ENCODE measurements around the gene GPR61.

Gene GPR61

DNA sequence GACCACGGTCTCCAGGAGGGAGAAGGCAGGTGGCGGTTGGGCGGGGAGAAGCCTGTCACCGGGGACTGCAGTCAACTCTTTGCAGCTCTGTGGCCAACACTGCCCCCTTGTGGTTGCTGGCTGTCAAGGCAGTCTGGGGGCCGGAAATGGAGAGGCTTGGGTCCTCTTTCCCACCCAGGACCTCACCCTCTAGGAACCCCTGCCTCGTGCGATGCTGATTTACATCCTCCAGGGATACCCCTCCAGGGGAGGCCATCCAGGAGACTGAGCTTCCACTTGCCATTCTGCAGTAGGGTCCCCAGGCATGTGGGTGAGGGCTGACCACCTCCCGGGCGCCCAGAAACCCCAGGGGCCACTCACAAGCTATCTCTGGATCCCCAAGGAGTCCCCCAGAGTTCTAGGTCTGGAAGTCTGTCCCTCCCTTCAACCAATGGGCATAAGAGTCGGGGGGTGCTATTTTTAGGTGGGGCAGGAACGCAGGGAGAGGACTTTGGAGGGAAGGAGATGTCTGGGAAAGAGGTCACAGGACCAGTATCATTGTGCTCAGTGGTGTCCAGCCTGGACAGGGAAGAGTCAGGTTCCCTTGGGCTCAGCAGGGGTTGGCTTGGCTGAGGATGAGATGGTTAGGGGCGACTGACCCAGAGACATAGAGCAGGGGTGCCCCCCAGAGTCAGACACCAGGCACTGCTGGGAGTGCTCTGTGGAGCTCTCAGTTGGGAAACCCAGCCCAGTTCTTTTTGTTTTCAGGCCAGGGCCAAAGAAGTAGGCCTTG lies 7.1 kb upstream of the GPR61 start (continued):
- TF ChIP-seq, protein P1, sequence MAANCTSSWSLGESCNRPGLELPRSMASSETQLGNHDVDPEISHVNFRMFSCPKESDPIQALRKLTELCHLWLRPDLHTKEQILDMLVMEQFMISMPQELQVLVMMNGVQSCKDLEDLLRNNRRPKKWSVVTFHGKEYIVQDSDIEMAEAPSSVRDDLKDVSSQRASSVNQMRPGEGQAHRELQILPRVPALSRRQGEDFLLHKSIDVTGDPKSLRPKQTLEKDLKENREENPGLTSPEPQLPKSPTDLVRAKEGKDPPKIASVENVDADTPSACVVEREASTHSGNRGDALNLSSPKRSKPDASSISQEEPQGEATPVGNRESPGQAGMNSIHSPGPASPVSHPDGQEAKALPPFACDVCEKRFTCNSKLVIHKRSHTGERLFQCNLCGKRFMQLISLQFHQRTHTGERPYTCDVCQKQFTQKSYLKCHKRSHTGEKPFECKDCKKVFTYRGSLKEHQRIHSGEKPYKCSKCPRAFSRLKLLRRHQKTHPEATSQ (tag by site-specific recombination; IDR thresholded peaks at IDR 0.05), result no peak
- TF ChIP-seq, protein P2, sequence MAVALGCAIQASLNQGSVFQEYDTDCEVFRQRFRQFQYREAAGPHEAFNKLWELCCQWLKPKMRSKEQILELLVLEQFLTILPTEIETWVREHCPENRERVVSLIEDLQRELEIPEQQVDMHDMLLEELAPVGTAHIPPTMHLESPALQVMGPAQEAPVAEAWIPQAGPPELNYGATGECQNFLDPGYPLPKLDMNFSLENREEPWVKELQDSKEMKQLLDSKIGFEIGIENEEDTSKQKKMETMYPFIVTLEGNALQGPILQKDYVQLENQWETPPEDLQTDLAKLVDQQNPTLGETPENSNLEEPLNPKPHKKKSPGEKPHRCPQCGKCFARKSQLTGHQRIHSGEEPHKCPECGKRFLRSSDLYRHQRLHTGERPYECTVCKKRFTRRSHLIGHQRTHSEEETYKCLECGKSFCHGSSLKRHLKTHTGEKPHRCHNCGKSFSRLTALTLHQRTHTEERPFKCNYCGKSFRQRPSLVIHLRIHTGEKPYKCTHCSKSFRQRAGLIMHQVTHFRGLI (tag by site-specific recombination; IDR thresholded peaks at IDR 0.05), result peak; percentile 82
- no peak for TF ChIP-seq ZNF248 (tag by site-specific recombination; IDR thresholded peaks at IDR 0.05)
- TF ChIP-seq KLF8 (tag by site-specific recombination; IDR thresholded peaks at IDR 0.05), result no peak
- no peak for TF ChIP-seq ZNF707 (tag by site-specific recombination; IDR thresholded peaks at IDR 0.05)
- TF ChIP-seq, protein P3, sequence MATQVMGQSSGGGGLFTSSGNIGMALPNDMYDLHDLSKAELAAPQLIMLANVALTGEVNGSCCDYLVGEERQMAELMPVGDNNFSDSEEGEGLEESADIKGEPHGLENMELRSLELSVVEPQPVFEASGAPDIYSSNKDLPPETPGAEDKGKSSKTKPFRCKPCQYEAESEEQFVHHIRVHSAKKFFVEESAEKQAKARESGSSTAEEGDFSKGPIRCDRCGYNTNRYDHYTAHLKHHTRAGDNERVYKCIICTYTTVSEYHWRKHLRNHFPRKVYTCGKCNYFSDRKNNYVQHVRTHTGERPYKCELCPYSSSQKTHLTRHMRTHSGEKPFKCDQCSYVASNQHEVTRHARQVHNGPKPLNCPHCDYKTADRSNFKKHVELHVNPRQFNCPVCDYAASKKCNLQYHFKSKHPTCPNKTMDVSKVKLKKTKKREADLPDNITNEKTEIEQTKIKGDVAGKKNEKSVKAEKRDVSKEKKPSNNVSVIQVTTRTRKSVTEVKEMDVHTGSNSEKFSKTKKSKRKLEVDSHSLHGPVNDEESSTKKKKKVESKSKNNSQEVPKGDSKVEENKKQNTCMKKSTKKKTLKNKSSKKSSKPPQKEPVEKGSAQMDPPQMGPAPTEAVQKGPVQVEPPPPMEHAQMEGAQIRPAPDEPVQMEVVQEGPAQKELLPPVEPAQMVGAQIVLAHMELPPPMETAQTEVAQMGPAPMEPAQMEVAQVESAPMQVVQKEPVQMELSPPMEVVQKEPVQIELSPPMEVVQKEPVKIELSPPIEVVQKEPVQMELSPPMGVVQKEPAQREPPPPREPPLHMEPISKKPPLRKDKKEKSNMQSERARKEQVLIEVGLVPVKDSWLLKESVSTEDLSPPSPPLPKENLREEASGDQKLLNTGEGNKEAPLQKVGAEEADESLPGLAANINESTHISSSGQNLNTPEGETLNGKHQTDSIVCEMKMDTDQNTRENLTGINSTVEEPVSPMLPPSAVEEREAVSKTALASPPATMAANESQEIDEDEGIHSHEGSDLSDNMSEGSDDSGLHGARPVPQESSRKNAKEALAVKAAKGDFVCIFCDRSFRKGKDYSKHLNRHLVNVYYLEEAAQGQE (tag by site-specific recombination; IDR thresholded peaks at IDR 0.05), result 0 out of 2 replicates have a peak, but pooled peaks have one; percentile 22
- peak; percentile 75 for TF ChIP-seq GLIS2 (tag by site-specific recombination; IDR thresholded peaks at IDR 0.05)
- no peak for TF ChIP-seq ZNF626 (tag by site-specific recombination; IDR thresholded peaks at IDR 0.05)
- TF ChIP-seq ZNF48 (tag by site-specific recombination; IDR thresholded peaks at IDR 0.05), result no peak
- TF ChIP-seq ZIC2 (tag by site-specific recombination; IDR thresholded peaks at IDR 0.05), result peak; percentile 70
- TF ChIP-seq, protein P4, sequence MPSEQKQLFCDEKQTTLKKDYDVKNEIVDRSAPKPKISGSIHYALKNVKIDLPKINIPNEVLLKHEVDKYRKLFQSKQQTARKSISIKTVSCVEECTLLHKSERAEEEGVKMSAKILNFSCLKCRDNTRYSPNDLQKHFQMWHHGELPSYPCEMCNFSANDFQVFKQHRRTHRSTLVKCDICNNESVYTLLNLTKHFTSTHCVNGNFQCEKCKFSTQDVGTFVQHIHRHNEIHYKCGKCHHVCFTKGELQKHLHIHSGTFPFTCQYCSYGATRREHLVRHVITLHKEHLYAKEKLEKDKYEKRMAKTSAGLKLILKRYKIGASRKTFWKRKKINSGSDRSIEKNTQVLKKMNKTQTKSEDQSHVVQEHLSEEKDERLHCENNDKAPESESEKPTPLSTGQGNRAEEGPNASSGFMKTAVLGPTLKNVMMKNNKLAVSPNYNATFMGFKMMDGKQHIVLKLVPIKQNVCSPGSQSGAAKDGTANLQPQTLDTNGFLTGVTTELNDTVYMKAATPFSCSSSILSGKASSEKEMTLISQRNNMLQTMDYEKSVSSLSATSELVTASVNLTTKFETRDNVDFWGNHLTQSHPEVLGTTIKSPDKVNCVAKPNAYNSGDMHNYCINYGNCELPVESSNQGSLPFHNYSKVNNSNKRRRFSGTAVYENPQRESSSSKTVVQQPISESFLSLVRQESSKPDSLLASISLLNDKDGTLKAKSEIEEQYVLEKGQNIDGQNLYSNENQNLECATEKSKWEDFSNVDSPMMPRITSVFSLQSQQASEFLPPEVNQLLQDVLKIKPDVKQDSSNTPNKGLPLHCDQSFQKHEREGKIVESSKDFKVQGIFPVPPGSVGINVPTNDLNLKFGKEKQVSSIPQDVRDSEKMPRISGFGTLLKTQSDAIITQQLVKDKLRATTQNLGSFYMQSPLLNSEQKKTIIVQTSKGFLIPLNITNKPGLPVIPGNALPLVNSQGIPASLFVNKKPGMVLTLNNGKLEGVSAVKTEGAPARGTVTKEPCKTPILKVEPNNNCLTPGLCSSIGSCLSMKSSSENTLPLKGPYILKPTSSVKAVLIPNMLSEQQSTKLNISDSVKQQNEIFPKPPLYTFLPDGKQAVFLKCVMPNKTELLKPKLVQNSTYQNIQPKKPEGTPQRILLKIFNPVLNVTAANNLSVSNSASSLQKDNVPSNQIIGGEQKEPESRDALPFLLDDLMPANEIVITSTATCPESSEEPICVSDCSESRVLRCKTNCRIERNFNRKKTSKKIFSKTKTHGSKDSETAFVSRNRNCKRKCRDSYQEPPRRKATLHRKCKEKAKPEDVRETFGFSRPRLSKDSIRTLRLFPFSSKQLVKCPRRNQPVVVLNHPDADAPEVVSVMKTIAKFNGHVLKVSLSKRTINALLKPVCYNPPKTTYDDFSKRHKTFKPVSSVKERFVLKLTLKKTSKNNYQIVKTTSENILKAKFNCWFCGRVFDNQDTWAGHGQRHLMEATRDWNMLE (tag by site-specific recombination; conservative IDR thresholded peaks at IDR 0.05; ENCODE audit: low read depth), result no peak
- TF ChIP-seq, protein P5, sequence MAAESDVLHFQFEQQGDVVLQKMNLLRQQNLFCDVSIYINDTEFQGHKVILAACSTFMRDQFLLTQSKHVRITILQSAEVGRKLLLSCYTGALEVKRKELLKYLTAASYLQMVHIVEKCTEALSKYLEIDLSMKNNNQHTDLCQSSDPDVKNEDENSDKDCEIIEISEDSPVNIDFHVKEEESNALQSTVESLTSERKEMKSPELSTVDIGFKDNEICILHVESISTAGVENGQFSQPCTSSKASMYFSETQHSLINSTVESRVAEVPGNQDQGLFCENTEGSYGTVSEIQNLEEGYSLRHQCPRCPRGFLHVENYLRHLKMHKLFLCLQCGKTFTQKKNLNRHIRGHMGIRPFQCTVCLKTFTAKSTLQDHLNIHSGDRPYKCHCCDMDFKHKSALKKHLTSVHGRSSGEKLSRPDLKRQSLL (tag by site-specific recombination; IDR thresholded peaks at IDR 0.05), result no peak
- peak; percentile 73; the same call in 1 of the 2 replicates for TF ChIP-seq BCL11A (tag by site-specific recombination; IDR thresholded peaks at IDR 0.05; ENCODE audit: low read depth)
- TF ChIP-seq ZNF302 (tag by site-specific recombination; IDR thresholded peaks at IDR 0.05; ENCODE audit: low read depth), result no peak
- TF ChIP-seq, protein P6, sequence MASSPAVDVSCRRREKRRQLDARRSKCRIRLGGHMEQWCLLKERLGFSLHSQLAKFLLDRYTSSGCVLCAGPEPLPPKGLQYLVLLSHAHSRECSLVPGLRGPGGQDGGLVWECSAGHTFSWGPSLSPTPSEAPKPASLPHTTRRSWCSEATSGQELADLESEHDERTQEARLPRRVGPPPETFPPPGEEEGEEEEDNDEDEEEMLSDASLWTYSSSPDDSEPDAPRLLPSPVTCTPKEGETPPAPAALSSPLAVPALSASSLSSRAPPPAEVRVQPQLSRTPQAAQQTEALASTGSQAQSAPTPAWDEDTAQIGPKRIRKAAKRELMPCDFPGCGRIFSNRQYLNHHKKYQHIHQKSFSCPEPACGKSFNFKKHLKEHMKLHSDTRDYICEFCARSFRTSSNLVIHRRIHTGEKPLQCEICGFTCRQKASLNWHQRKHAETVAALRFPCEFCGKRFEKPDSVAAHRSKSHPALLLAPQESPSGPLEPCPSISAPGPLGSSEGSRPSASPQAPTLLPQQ (tag by site-specific recombination; IDR thresholded peaks at IDR 0.05), result no peak
- TF ChIP-seq ZBTB20 (tag by site-specific recombination; IDR thresholded peaks at IDR 0.05), result peak; percentile 31; the same call in 1 of the 2 replicates
- peak; percentile 62; the same call in 1 of the 2 replicates for TF ChIP-seq ZXDB (tag by site-specific recombination; IDR thresholded peaks at IDR 0.05)
- TF ChIP-seq ZNF530 (tag by site-specific recombination; IDR thresholded peaks at IDR 0.05; ENCODE audit: low read depth), result no peak
- TF ChIP-seq ZNF654 (tag by site-specific recombination; IDR thresholded peaks at IDR 0.05; ENCODE audit: low read depth), result peak; percentile 93
- TF ChIP-seq, protein P7, sequence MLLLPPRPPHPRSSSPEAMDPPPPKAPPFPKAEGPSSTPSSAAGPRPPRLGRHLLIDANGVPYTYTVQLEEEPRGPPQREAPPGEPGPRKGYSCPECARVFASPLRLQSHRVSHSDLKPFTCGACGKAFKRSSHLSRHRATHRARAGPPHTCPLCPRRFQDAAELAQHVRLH (tag by site-specific recombination; IDR thresholded peaks at IDR 0.05), result no peak
- TF ChIP-seq ZNF585B (tag by site-specific recombination; IDR thresholded peaks at IDR 0.05), result no peak
- TF ChIP-seq ZNF112 (tag by site-specific recombination; IDR thresholded peaks at IDR 0.05), result no peak
- TF ChIP-seq GFI1B (tag by site-specific recombination; IDR thresholded peaks at IDR 0.05), result no peak
- TF ChIP-seq ZSCAN30 (tag by site-specific recombination; IDR thresholded peaks at IDR 0.05), result peak; percentile 90; the same call in 1 of the 2 replicates
